H9 (cell line): ENCODE data around the gene TNKS1BP1. TPM values are rescaled to one million over a fixed set of nuclear protein-coding genes. Genes with fewer than 3 reads are reported as not detected.

Experiments
- DNase-seq: peaks from one replicate; pipeline ENCODE4 v3.0.0-alpha.2; 2017
- H2AFZ ChIP-seq: one replicate; pipeline ENCODE4 v1.6.1; 2013; ENCODE audit warnings: mild to moderate bottlenecking, low read length, control low read depth, moderate library complexity
- H2AK5ac ChIP-seq: 2 replicates; pipeline ENCODE4 v1.6.1; 2013; ENCODE audit warnings: low read length, control low read depth, mixed read lengths; ENCODE audit not compliant: insufficient read length
- H2BK120ac ChIP-seq: one replicate; pipeline ENCODE4 v1.6.1; 2013; ENCODE audit warnings: low read depth, mild to moderate bottlenecking, low read length, control low read depth, inconsistent platforms; ENCODE audit not compliant: poor library complexity, severe bottlenecking
- H2BK12ac ChIP-seq: 2 replicates; pipeline ENCODE4 v1.6.1; 2013; ENCODE audit warnings: low read length, control low read depth, mixed read lengths, low read depth; ENCODE audit not compliant: insufficient read length
- H2BK15ac ChIP-seq: 2 replicates; pipeline ENCODE4 v1.6.1; 2013; ENCODE audit warnings: low read depth, low read length, control low read depth
- H2BK20ac ChIP-seq: one replicate; pipeline ENCODE4 v1.6.1; 2013; ENCODE audit warnings: low read depth, mild to moderate bottlenecking, low read length, control low read depth, inconsistent platforms; ENCODE audit not compliant: poor library complexity, severe bottlenecking
- H2BK5ac ChIP-seq: 2 replicates; pipeline ENCODE4 v1.6.1; 2013; ENCODE audit warnings: low read length, control low read depth, mixed read lengths; ENCODE audit not compliant: insufficient read length
- H3K14ac ChIP-seq: 2 replicates; pipeline ENCODE4 v1.6.1; 2013; ENCODE audit warnings: low read length, control low read depth; ENCODE audit not compliant: insufficient read depth
- H3K18ac ChIP-seq: 2 replicates; pipeline ENCODE4 v1.6.1; 2013; ENCODE audit warnings: low read depth, mild to moderate bottlenecking, mixed read lengths, low read length, control low read depth; ENCODE audit not compliant: insufficient read length
- H3K23ac ChIP-seq: 2 replicates; pipeline ENCODE4 v1.6.1; 2013; ENCODE audit warnings: low read length, control low read depth, mixed read lengths, low read depth; ENCODE audit not compliant: insufficient read length
- H3K23me2 ChIP-seq: 2 replicates; pipeline ENCODE4 v1.6.1; 2013; ENCODE audit warnings: low read depth, mild to moderate bottlenecking, mixed read lengths, low read length, control low read depth; ENCODE audit not compliant: insufficient read length, poor library complexity, severe bottlenecking
- H3K27ac ChIP-seq: 2 replicates; pipeline ENCODE4 v1.5.1; 2013; ENCODE audit warnings: low read length, control low read depth, mixed read lengths, low read depth; ENCODE audit not compliant: insufficient read length
- H3K27me3 ChIP-seq: 2 replicates; pipeline ENCODE4 v1.6.1; 2013; ENCODE audit warnings: low read length, control low read depth, inconsistent platforms; ENCODE audit not compliant: insufficient read depth
- H3K4ac ChIP-seq: 2 replicates; pipeline ENCODE4 v1.6.1; 2013; ENCODE audit warnings: low read depth, mild to moderate bottlenecking, control low read depth, inconsistent platforms, low read length, moderate library complexity
- H3K4me1 ChIP-seq: 2 replicates; pipeline ENCODE4 v1.6.1; 2013; ENCODE audit warnings: low read length, control low read depth, inconsistent platforms; ENCODE audit not compliant: insufficient read depth
- H3K4me2 ChIP-seq: 2 replicates; pipeline ENCODE4 v1.6.1; 2013; ENCODE audit warnings: low read length, control low read depth, mixed read lengths; ENCODE audit not compliant: insufficient read length, insufficient read depth
- H3K56ac ChIP-seq: 2 replicates; pipeline ENCODE4 v1.6.1; 2013; ENCODE audit warnings: low read depth, mild to moderate bottlenecking, mixed read lengths, low read length, control low read depth; ENCODE audit not compliant: insufficient read length
- H3K79me1 ChIP-seq: 2 replicates; pipeline ENCODE4 v1.6.1; 2013; ENCODE audit warnings: low read depth, mild to moderate bottlenecking, moderate library complexity, low read length, control low read depth, inconsistent platforms; ENCODE audit not compliant: insufficient read depth, poor library complexity, severe bottlenecking
- H3K79me2 ChIP-seq: 2 replicates; pipeline ENCODE4 v1.6.1; 2013; ENCODE audit warnings: low read length, control low read depth, inconsistent platforms; ENCODE audit not compliant: insufficient read depth
- H3K9ac ChIP-seq: 2 replicates; pipeline ENCODE4 v1.6.1; 2013; ENCODE audit warnings: low read length, control low read depth, mixed read lengths; ENCODE audit not compliant: insufficient read length; ENCODE audit errors: extremely low read depth
- H3K9me3 ChIP-seq: one replicate; pipeline ENCODE4 v1.6.1; 2013; ENCODE audit warnings: low read depth, low read length, inconsistent platforms; ENCODE audit not compliant: control insufficient read depth
- H3T11ph ChIP-seq: one replicate; pipeline ENCODE4 v1.6.1; 2013; ENCODE audit warnings: mild to moderate bottlenecking, low read length, control low read depth, inconsistent platforms
- H4K20me1 ChIP-seq: one replicate; pipeline ENCODE4 v1.6.1; 2013; ENCODE audit not compliant: control insufficient read depth, insufficient read length, insufficient read depth
- H4K5ac ChIP-seq: 2 replicates; pipeline ENCODE4 v1.6.1; 2013; ENCODE audit warnings: low read depth, mild to moderate bottlenecking, mixed read lengths, low read length, control low read depth; ENCODE audit not compliant: insufficient read length
- H4K8ac ChIP-seq: replicated peaks from 2 replicates; pipeline ENCODE4 v1.6.1; 2013; ENCODE audit warnings: low read length, control low read depth, mixed read lengths, low read depth; ENCODE audit not compliant: insufficient read length
- H4K91ac ChIP-seq: 2 replicates; pipeline ENCODE4 v1.6.1; 2013; ENCODE audit warnings: low read depth, mild to moderate bottlenecking, moderate library complexity, mixed read lengths, low read length, control low read depth; ENCODE audit not compliant: insufficient read length
- H3K27ac Mint-ChIP-seq, 3 experiments: 2 replicates in 2 of 3; 3 replicates in 1 of 3; pipeline ENCODE4 v1.8.0; 2020 to 2021; ENCODE audit warnings: mixed read lengths in 3 of 3, mild to moderate bottlenecking in 1 of 3, moderate library complexity in 1 of 3
- H3K27me3 Mint-ChIP-seq: 2 replicates; pipeline ENCODE4 v1.8.0; 2021; ENCODE audit warnings: low read depth, mild to moderate bottlenecking, moderate library complexity, mixed read lengths
- H3K36me3 Mint-ChIP-seq, 3 experiments: 2 replicates in 2 of 3; 3 replicates in 1 of 3; pipeline ENCODE4 v1.8.0; 2020 to 2021; ENCODE audit warnings: low read depth in 3 of 3, mixed read lengths in 3 of 3; ENCODE audit not compliant: insufficient read depth in 1 of 3
- H3K4me1 Mint-ChIP-seq, 2 experiments: 2 replicates each; pipeline ENCODE4 v1.8.0; 2020; ENCODE audit warnings: mixed read lengths in 2 of 2
- H3K4me3 Mint-ChIP-seq, 2 experiments: 2 replicates in 1 of 2; 3 replicates in 1 of 2; pipeline ENCODE4 v1.8.0; 2020 to 2021; ENCODE audit warnings: mild to moderate bottlenecking in 2 of 2, mixed read lengths in 2 of 2, moderate library complexity in 1 of 2
- H3K9me3 Mint-ChIP-seq, 2 experiments: 2 replicates in 1 of 2; 3 replicates in 1 of 2; pipeline ENCODE4 v1.8.0; 2020; ENCODE audit warnings: mild to moderate bottlenecking in 2 of 2, mixed read lengths in 2 of 2, moderate library complexity in 1 of 2
- CTCF ChIP-seq: fragments of 200-600 bp; sonication (generic); conservative IDR thresholded peaks from 3 replicates; pipeline ENCODE4 v1.8.0; 2021; ENCODE audit warnings: antibody characterized with exemption, mild to moderate bottlenecking
- total RNA-seq: library from RNA; stranded (reverse); gene quantifications from 2 replicates; pipeline ENCODE4 v1.2.1, GENCODE V29; 2021

The TNKS1BP1 gene
- total RNA-seq, 1 experiment from 2014 or later = 130 TPM

GRCh38 chr11:57266157-57266556 is 58.6 kb downstream of the TNKS1BP1 start:
- Histone ChIP-seq H2AK5ac (no peak overlapping the region), H3K4me2 (no peak overlapping the region), H4K5ac (no peak overlapping the region)

More at GRCh38 chr11:57266157-57266556, 58.6 kb downstream of the TNKS1BP1 start:
- H2BK5ac ChIP-seq = no peak overlapping the region
- no peak overlapping the region for H2AFZ ChIP-seq
- no peaks in the 10 kb centered on the region for H4K20me1 ChIP-seq
- no peak overlapping the region for H2BK20ac ChIP-seq
- H3T11ph ChIP-seq = no peak overlapping the region
- no peak overlapping the region for H2BK12ac ChIP-seq
- H3K23me2 ChIP-seq = no peaks in the 10 kb centered on the region
- no peak overlapping the region for H4K8ac ChIP-seq
- no peaks in the 10 kb centered on the region for H3K79me2 ChIP-seq
- Mint-ChIP-seq H3K9me3 (peaks cover 17 to 37% of the 10 kb centered on the region in 2 experiments), H3K27ac (no peak overlapping the region), H3K4me3 (no peak overlapping the region), H3K4me1 (peaks cover 27 to 29% of the 10 kb centered on the region in 2 experiments), H3K27me3 (peaks cover 2% of the 10 kb centered on the region), H3K36me3 (peaks cover 9 to 23% (median 19%) of the 10 kb centered on the region in 3 experiments)
- no peak overlapping the region for H2BK120ac ChIP-seq
- no peaks in the 10 kb centered on the region for H3K9me3 ChIP-seq
- no peak overlapping the region for H3K23ac ChIP-seq
- no peak overlapping the region for H3K4ac ChIP-seq
- no peak overlapping the region for H3K9ac ChIP-seq
- H4K91ac ChIP-seq = no peak overlapping the region
- no peak for TF ChIP-seq CTCF
- H3K18ac ChIP-seq = no peak overlapping the region
- H3K4me1 ChIP-seq = peaks cover 4% of the 10 kb centered on the region
- H3K27me3 ChIP-seq = no peaks in the 10 kb centered on the region
- no peaks in the 10 kb centered on the region for H3K79me1 ChIP-seq
- no peak overlapping the region for H2BK15ac ChIP-seq
- H3K27ac ChIP-seq = no peak overlapping the region
- no peak overlapping the region for H3K14ac ChIP-seq
- DNase-seq = no peak
- H3K56ac ChIP-seq = no peak overlapping the region
